ENCODE measurements around the gene GLIS1.

GLIS1 gene

GRCh38 chr1:53541761-53542550 is 197.0 kb downstream of the GLIS1 start:
- DNase-seq, result no peak

GRCh38 chr1:53541263-53541625 is 197.7 kb downstream of the GLIS1 start:
- no peak for DNase-seq

DNA sequence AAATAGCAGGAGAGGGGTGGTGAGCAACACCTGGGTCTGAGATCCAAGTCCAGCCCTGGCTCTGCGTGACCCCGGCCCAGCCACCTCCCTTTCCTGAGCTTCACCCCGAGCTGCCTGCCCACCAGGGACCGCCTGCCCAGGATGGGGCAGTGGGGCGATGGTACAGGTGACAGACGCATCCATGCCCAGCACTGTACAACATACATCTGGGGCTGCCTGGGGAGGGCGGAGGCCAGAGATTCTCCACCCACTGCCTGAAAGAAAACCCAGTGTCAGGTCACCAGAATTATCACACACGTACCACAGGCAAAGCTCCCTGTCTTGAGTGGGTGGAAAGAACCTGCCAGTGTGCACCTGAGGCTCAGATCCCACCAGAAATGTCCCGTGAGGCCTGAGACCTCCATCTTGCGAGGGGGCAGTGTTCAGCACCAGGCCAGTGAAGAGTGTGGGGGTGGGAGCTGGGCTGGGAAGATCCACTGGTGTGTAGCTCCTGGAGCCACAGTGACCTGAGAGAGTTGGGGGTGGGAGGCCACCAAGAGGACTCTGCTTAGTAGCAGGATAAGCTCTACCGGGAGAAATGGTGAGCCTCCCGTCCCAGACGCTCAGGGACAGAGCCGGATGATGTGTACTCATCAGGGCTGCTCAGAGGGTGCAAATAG is 198.2 kb downstream of the GLIS1 start:
- DNase-seq, result no peak

GRCh38 chr1:53539711-53540603 is 199.0 kb downstream of the GLIS1 start:
- no peak for DNase-seq

DNA sequence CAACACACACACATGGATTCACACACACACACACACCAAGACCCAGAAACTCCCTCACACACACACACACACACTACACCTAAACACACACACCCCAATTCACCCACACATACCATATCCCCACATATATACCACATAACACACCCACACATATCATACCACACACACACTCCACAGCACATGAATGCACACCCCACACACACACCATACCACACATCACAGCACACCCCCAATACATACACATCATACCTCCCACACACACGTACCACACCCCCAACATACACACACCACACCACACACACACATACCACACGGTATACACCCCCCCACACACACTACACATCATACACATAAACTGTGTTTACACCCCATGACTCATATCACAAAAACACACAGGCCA is 199.7 kb downstream of the GLIS1 start:
- no peak for DNase-seq

DNA sequence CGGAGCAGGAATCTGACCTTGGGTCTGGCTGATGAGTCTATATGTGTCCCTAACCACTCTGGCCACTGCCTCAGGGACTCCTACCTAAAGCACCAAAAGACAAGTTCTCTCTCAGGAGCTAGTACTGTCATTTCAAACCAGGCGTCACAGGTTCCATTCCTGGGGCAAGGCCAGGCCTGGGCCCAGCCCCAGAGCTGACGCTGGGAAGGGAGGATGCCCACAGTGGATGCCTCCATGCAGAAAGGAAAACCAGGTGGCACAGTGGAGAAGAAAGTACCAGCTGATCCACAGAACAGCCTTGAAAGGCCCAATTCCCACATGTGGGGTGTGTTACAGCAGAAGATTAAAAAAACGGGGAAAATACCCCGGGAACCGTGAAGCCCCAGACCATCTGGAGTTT is 202.4 kb downstream of the GLIS1 start:
- no peak for DNase-seq

- no peak for DNase-seq
Observed at GRCh38 chr1:53535846-53536245, 203.1 kb downstream of the GLIS1 start.

GRCh38 chr1:53535226-53535625 is 203.7 kb downstream of the GLIS1 start:
- DNase-seq, result no peak

DNA sequence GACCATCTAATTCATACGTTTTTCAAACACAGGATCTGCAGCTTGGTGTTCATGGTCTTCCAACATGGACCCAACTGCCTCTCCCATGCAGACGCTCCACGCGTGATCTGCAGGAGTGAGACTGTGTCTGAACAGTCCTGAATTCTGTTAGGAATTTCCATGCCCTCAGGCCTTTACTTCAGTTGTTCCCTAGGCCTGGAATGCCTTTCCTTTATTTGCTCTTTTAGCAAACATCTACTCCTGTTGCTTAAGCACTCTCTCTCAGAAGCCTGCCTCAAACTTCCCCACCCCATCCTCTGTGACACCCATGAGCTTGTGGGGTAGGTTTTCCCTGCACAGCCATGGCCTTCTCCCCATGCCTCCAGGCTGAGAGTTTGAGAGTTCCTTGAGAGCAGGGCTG is 206.1 kb downstream of the GLIS1 start:
- no peak for DNase-seq

DNA sequence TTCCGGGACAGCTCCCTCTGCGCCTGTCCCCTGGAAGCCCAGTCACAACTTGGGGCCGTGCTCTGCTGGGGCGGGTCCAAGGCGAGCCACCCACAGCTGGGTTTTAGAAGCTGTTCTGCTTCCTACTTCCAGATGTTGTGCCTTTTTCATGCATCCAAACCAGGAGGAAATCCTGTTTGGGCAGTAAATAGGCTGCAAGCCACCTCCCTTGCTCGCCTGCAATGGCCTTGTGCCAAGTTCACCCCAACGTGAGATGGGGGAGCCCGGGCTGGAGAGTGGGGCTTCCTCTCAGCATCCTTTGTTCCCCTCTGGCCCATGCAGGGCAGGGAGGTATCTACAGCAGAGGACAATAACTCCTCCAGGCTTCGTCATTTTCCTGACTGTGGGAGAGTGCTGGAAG is 206.6 kb downstream of the GLIS1 start:
- DNase-seq, result no peak

DNA sequence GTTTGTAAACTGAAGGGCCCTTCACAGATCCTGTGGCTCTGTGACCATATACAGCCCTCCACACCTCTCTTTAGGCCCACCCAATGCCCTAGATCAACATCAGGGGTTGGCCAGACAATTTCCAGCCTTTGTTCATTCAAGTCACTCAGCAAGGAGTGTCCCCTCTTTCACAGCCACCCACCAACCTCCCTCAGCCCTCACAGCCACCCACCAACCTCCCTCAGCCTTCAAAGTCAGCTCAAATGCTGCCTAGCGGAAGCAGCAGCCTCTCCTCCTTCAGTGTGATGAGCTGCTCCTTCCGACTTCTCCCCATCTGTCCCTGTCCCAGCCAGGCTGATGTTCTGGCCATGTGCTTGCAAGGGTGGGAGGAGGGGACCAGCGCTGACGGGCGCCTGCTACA is 208.4 kb downstream of the GLIS1 start:
- DNase-seq, result no peak

DNA sequence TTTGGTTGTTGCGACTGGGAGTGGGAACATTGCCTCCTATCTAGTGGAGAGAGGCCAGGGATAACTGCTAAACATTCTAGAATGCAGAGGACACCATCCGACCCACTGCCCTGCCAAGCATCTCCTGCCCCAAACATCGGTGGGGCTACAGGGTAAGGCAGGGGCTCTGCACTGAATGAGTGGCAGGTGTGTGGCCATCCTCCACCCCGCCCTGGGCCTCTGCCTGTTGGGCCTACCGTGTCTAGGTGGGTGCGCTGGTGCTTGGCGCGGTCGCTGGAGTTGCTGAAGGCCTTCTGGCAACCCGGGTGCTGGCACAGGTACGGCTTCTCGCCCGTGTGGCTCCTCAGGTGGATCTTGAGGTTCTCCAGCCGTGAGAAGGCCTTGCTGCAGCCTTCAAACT is 209.4 kb downstream of the GLIS1 start:
- DNase-seq, result no peak

- no peak for DNase-seq
Observed at GRCh38 chr1:53527368-53527767, 211.6 kb downstream of the GLIS1 start.

DNA sequence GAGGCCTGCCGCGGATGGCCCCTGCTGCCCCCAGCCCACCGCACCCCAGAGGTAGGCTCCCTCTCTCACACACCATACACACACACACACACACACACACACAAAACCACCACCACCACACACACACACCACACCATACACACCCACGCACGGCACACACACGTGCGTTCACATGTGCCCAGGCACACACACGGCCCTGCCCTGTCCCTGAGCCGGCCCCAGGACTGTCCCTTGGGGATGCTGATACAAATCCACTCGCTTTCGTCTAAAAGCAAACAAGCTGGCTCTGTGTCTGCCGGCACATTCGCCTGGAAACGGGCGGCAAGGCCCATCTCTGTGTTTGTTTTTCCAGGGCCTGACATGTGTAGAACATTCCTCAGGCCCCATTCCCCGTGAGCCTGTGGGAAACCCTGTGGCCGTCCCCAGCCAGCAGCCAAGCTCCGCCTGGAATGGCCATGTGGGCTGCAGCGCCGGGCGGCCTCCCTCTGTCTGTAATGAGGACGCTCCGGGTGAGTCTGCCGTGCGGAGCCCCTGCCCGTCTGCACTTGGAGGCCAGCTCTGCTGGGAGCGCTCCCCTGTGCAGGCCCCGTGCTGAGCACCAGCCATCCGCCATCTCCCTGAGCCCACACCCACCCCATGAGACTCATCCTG is 212.4 kb downstream of the GLIS1 start:
- no peak for DNase-seq

DNA sequence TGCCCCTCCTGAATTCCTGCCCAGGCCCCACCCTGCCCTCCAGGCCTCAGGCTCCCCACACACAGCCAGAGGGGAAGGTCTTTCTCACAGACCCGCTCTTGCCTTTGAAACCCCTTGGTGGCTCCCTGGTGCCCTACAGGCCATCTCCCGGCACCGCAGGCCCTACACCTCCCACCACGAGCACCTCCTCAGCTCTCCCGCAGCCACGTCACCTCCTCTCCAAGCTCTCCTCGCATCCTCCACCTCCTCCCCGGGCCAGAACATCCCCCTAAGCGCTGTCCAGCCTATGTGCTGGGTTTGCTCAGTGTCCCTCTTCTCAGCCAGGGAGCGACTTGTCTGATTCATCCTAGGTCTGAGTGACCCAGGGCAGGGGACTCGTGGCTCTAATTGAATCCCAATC is 213.4 kb downstream of the GLIS1 start:
- no peak for DNase-seq

- DNase-seq, result no peak
Observed at GRCh38 chr1:53524428-53525375, 214.3 kb downstream of the GLIS1 start.

GRCh38 chr1:53521924-53522552 is 216.9 kb downstream of the GLIS1 start:
- no peak for DNase-seq

DNA sequence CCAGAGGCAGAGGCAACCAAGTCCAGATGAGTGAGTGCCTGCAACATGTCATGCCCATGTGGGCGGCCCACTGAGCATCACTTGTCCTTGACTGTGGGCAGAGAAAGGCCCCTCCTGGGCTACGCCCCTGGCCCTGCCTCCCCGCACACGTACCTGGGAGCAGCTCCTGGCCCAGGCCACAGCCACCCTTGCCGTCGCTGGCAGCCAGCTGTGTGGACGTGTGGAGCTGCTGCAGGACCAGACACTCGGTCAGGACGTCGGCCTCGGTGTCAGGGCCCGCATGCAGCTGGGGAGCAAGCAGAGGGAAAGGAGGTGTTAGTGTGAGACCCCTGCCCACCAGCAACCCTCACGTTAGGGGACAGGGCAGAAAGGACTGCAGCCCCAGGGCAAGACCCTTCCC is 218.5 kb downstream of the GLIS1 start:
- DNase-seq, result no peak

- no peak for DNase-seq
Observed at GRCh38 chr1:53519421-53519820, 219.5 kb downstream of the GLIS1 start.

GRCh38 chr1:53518775-53519174 is 220.2 kb downstream of the GLIS1 start:
- DNase-seq, result no peak

- DNase-seq, result no peak
Observed at GRCh38 chr1:53517821-53518352, 221.1 kb downstream of the GLIS1 start.
